ENCODE measurements around the gene LDHB. TPM values are rescaled to one million over a fixed set of nuclear protein-coding genes. Genes with fewer than 3 reads are reported as not detected.

The LDHB gene
- polyA plus RNA-seq, 2 of the 4 experiments (the other 2 are of a cell fraction) = 1,852 to 2,260 TPM

DNA sequence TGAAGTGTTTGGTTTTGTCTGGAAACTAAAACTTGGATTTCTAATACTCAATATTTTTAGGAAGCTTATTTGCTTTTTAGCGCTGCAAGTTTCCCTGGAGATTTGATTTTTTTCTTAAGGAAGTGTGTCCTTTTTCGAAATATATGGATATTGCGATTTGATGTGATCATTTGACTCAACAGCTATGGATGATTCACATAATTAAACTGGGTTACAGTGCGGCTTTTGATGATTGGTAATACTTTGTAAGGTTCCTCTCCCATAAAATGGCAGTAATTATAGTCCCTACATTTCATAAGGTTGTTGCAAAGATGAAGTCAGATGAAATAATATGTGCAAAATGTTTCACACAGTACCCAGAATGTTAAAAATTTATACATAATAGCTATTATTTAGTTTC is 13.1 kb downstream of the LDHB start:
- FAIRE-seq (no peak), ATAC-seq (peak in 1 of 2 experiments; percentile 12; a peak in 1 of 6 replicates), DNase-seq (ENCODE audit: low read depth in 1 of 2, low spot score in 1 of 2) (no peak)
- peak overlapping the region; percentile 69 to 86 for H3K27ac ChIP-seq
- ChIA-PET POLR2A (interaction anchor here (1.7 to 3.0 kb wide), 2 partner anchors 9 to 13 kb away, joined by 5 to 14 read pairs; partner anchors contain the start of gene LDHB), CTCF (interaction anchor here (0.7 kb wide), 1 partner anchor 36 kb away, joined by 3 read pairs; no protein-coding TSS in a partner anchor)
- peak overlapping the region; percentile 63 for H3K4me2 ChIP-seq
- no peak overlapping the region; the same call in 2 of the 3 replicates for H3K4me3 ChIP-seq
- 48% methylated on average over 4 of the region's 4 CpGs for WGBS (ENCODE audit: missing lambda C conversion rate)
- no peak for TF ChIP-seq CBX8 (IDR thresholded peaks at IDR 0.05)
- TF ChIP-seq KDM5A (IDR thresholded peaks at IDR 0.05) = 0 out of 2 replicates have a peak, but pooled peaks have one; percentile 7
- no peaks in the 10 kb centered on the region for H3K9me3 ChIP-seq
- H3K4me1 ChIP-seq = peaks cover 95% of the 10 kb centered on the region

DNA sequence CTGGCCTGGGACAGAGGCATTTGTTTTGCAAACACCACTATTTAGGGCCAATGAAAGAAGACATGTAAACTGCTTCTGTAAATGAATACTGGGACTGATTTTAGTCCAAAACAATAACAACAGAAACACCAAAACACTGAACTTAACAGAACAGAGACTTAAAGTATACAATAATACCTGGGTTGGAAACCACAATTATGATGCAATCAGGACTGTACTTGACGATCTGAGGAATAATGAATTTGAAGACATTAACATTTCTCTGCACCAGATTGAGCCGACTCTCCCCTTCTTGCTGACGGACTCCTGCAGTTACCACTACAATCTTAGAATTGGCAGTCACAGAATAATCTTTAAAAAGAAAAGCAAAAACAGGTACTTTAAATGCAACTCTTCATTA is 13.9 kb downstream of the LDHB start:
- TF ChIP-seq CEBPB (IDR thresholded peaks at IDR 0.05) (peak in 1 of 2 experiments; percentile 42; a peak in 2 of 4 replicates), RCOR1 (IDR thresholded peaks at IDR 0.05; ENCODE audit: low read depth, low read length) (no peak)
- CTCF ChIA-PET = interaction anchor here (1.2 kb wide), 1 partner anchor 13 kb away, joined by 4 read pairs; the partner anchor contains the start of gene LDHB
- H3K9me3 ChIP-seq = no peaks in the 10 kb centered on the region
- peak overlapping the region; percentile 47 to 69; a peak in 5 of 6 replicates for H3K27ac ChIP-seq
- H3K4me2 ChIP-seq = peak overlapping the region; percentile 63
- no peak overlapping the region for H3K4me3 ChIP-seq
- H3K4me1 ChIP-seq = peaks cover 97% of the 10 kb centered on the region
- ATAC-seq = no peak
- FAIRE-seq = peak; percentile 36
- DNase-seq (ENCODE audit: low read depth in 1 of 2, low spot score in 1 of 2) = no peak
- 78% methylated on average over 3 of the region's 3 CpGs for WGBS (ENCODE audit: missing lambda C conversion rate)
- POLR2A ChIA-PET = interaction anchor here (1.7 to 3.0 kb wide), 2 partner anchors 10 to 14 kb away, joined by 5 to 14 read pairs; partner anchors contain the start of gene LDHB

DNA sequence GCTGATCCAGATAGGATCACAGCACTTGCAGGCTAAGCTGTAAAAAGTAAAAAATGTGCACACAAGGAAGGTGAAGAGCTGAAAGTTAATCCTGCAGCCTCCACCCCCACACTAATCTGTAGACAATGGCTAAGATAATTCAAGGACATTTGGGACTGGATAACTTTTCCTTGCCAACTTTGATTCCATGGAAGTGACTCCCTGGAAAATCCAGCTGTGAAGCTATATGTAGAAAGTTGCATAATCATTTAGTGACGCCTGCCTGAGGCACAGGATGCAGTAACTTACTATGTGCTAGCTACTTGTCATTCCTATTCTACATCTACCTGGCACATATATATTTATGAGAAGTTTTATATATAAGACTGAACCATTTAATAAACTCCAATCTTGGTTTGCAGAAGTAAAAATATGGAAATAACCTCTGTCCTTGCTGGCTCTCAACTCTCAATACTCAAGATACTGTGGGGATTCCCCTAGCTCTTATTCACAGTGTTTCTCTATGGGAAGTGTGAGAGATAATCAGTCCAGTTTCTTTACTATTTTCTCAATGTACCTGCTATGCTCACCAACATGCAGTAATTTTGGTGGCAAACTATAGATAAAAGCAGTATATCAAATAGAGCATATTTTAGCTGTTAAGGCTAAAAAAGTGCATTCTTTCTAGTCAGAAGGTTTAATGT is 14.8 kb downstream of the LDHB start:
- no peaks in the 10 kb centered on the region for H3K9me3 ChIP-seq
- 31% methylated on average over 1 of the region's 1 CpG for WGBS (ENCODE audit: missing lambda C conversion rate)
- ChIA-PET CTCF (interaction anchor here (1.2 kb wide), 1 partner anchor 14 kb away, joined by 4 read pairs; the partner anchor contains the start of gene LDHB), POLR2A (interaction anchor here (0.7 to 3.0 kb wide), 3 partner anchors 10 to 15 kb away, joined by 3 to 14 read pairs (median 5); partner anchors contain the start of gene LDHB)
- no peak overlapping the region for H3K4me3 ChIP-seq
- DNase-seq (ENCODE audit: low read depth in 1 of 2, low spot score in 1 of 2) (no peak), FAIRE-seq (peak; percentile 70), ATAC-seq (no peak)
- peaks cover 97% of the 10 kb centered on the region for H3K4me1 ChIP-seq
- peak; percentile 56 to 74; a peak in 3 of 4 replicates for TF ChIP-seq CEBPB (IDR thresholded peaks at IDR 0.05)
- no peak for TF ChIP-seq EP300 (IDR thresholded peaks at IDR 0.05)
- H3K27ac ChIP-seq = peak overlapping the region; percentile 53 to 69; a peak in 5 of 6 replicates
- H3K4me2 ChIP-seq = peak overlapping the region; percentile 63

DNA sequence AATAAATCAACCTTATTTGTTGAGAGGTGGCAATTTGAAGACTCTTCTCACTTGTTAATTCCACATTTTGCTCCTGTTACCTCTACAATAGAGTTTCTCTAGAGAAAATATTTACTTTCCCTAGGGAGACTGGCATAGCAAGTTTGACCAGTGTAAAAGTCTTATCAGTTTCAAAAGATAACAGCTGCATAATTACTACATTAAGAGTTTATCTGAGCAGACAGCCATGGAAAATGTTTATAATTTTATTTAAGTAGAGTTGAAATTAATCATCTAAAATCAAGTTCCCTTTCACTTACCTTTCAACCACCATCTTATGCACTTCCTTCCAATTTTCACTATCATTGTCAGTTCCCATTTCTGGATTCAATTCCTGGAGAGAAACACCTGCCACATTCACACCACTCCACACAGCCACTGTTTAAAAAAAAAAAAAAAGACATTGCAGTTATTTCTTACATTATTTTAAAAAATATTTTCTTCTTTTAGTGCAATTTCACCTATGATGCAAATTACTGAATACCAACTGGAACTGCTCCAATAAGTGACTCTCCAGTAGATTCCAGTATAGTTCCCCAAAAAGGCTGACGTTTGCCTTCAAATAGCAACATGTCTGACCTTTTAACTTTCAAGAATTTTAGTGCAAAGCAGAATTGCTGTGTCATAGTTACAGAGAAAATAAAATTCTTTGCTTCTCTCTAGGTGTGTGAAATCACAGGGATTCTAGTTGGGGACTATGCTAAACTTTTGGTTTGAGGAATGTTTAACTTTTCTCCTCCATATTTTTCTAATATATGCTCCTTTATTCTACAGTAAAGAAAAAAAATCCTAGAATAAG is 19.4 kb downstream of the LDHB start:
- ChIA-PET POLR2A (interaction anchor here (0.9 kb wide), 1 partner anchor 14 kb away, joined by 3 read pairs; no protein-coding TSS in a partner anchor), CTCF (interaction anchor here (1.1 kb wide), 1 partner anchor 42 kb away, joined by 3 read pairs; no protein-coding TSS in a partner anchor)
- Histone ChIP-seq H3K27ac (peak overlapping the region; percentile 51 to 72), H3K4me1 (peaks cover 66% of the 10 kb centered on the region), H3K4me2 (peak overlapping the region; percentile 39), H3K4me3 (no peak overlapping the region), H3K9me3 (no peaks in the 10 kb centered on the region)
- 7% methylated on average over 1 of the region's 1 CpG for WGBS (ENCODE audit: missing lambda C conversion rate)
- peak in 1 of 2 experiments; percentile 53; a peak in 3 of 6 replicates for ATAC-seq
- DNase-seq (ENCODE audit: low read depth in 1 of 2, low spot score in 1 of 2) = peak in 1 of 2 experiments; percentile 62
- peak; percentile 74 for FAIRE-seq
- TF ChIP-seq EHF (CRISPR knock-in tag; IDR thresholded peaks at IDR 0.05) = no peak
- 0 out of 2 replicates have a peak, but pooled peaks have one; percentile 64 for TF ChIP-seq ZSCAN20 (CRISPR knock-in tag; IDR thresholded peaks at IDR 0.05)
- no peak for TF ChIP-seq EHMT2 (IDR thresholded peaks at IDR 0.05; ENCODE audit: low read depth)
- TF ChIP-seq NFE2L2 (conservative IDR thresholded peaks at IDR 0.05; ENCODE audit: low read length) = peak; percentile 91
- no peak for TF ChIP-seq ZC3H11A (IDR thresholded peaks at IDR 0.05)
- TF ChIP-seq MAFK (IDR thresholded peaks at IDR 0.05; ENCODE audit: partially characterized antibody) = peak; percentile 95
- no peak for TF ChIP-seq FOSL2 (IDR thresholded peaks at IDR 0.05)
- TF ChIP-seq FOSL2 (CRISPR knock-in tag; IDR thresholded peaks at IDR 0.05) = peak; percentile 23; the same call in 1 of the 2 replicates
- TF ChIP-seq ESRRA (IDR thresholded peaks at IDR 0.05; ENCODE audit: borderline replicate concordance, low read length) = no peak
- 0 out of 2 replicates have a peak, but pooled peaks have one; percentile 45 for TF ChIP-seq HOXA7 (CRISPR knock-in tag; IDR thresholded peaks at IDR 0.05)

Data from A549 (cell line).